IPS-20b (cell line): ENCODE measurements around the gene FAM163A.
"Not testable (repeated sequence)": the region's sequence is repeated elsewhere in the genome, so short reads cannot be mapped to it uniquely, and the experiment has no call there.

Experiments used
- H3K27ac ChIP-seq: one replicate; pipeline ENCODE4 v1.5.1; 2013; ENCODE audit warnings: low read length
- H3K27me3 ChIP-seq: 2 replicates; pipeline ENCODE4 v1.6.1; 2013; ENCODE audit warnings: mild to moderate bottlenecking, low read length, inconsistent platforms; ENCODE audit not compliant: insufficient read depth
- H3K36me3 ChIP-seq: 2 replicates; pipeline ENCODE4 v1.6.1; 2013; ENCODE audit warnings: low read depth, mild to moderate bottlenecking, inconsistent platforms, low read length, moderate library complexity; ENCODE audit not compliant: insufficient read depth
- H3K4me1 ChIP-seq: 2 replicates; pipeline ENCODE4 v1.6.1; 2013; ENCODE audit warnings: mild to moderate bottlenecking, control low read depth, inconsistent platforms, low read length, moderate library complexity; ENCODE audit not compliant: insufficient read depth
- H3K4me3 ChIP-seq: 2 replicates; pipeline ENCODE4 v1.5.1; 2013; ENCODE audit warnings: mild to moderate bottlenecking, low read length, inconsistent platforms
- H3K9ac ChIP-seq: 2 replicates; pipeline ENCODE4 v1.6.1; 2013; ENCODE audit warnings: low read depth, mild to moderate bottlenecking, inconsistent platforms, low read length, moderate library complexity
- H3K9me3 ChIP-seq: 2 replicates; pipeline ENCODE4 v1.6.1; 2013; ENCODE audit warnings: mild to moderate bottlenecking, low read depth, low read length, inconsistent platforms; ENCODE audit not compliant: insufficient read depth

FAM163A gene

DNA sequence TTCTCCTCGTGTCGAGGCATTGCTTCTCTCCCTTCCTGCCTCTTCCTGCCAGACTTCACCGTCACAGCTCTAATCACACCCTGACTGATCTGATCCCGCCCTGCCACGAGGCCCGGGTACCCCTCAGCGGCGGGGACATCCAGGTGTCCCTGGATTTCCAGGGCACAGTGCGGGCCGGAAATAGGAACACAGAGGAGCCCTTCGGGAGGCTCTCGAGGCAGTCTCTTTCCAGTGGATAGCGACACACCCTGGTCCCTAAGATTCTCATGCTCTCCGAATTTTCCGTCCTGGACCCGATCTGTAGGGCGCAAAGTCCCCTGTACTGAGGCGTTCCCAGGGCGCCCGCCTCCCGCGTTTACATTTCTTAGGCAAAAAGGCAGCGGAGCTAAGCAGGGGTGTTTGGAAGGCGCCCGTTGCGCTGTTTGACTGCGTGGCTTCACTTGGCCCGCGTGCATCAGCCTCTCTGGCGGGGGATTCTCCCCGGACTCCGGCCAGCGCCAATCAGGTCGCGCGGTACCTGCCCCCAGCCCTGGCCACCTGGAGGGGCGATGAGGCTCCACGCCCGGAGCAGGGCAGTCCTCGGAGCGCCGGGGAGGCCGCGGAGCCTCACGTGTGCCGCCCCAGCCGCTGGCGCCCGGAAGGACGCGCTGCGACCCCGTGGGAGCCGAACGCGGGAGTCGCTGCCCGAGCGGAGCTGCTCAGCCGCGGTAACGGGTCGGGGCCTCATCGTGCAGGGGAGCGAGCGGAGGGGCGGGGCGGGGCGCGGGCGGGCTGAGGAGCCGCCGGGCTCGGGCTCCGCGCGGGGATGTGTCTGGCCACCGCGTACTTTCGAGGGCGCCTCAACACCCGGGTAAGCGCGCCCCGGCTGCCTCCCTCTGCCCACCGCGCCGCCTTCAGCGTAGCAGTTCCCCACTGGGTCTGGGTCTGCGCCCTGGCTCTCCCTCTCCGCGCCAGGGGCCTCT lies at the start of gene FAM163A:
Gene FAM163A, plus strand, starts transcription at position 575 of the 962 bp plus-strand sequence. CDS start 69,807 bp downstream, outside the sequence.
- Histone ChIP-seq H3K4me3 (peak within 1 kb of the TSS; percentile 59; the same call in 1 of the 2 replicates), H3K9me3 (no peaks in the 10 kb centered on the region), H3K27ac (no peak within 1 kb of the TSS), H3K9ac (no peak within 1 kb of the TSS), H3K36me3 (no peaks in the 10 kb centered on the region), H3K27me3 (peaks cover 92% of the 10 kb centered on the region), H3K4me1 (peaks cover 6% of the 10 kb centered on the region; the same call in 1 of the 2 replicates)

GRCh38 chr1:179694530-179694929 lies 48.6 kb upstream of the FAM163A start:
- H3K4me3 ChIP-seq, H3K4me1 ChIP-seq, H3K9me3 ChIP-seq, H3K36me3 ChIP-seq, H3K27ac ChIP-seq, H3K9ac ChIP-seq, H3K27me3 ChIP-seq: not testable (repeated sequence)

GRCh38 chr1:179702946-179703539 lies 40.0 kb upstream of the FAM163A start:
- Histone ChIP-seq H3K9me3 (no peaks in the 10 kb centered on the region), H3K9ac (no peak overlapping the region), H3K4me1 (no peaks in the 10 kb centered on the region), H3K4me3 (no peak overlapping the region), H3K27ac (no peak overlapping the region), H3K27me3 (no peaks in the 10 kb centered on the region), H3K36me3 (no peaks in the 10 kb centered on the region)

DNA sequence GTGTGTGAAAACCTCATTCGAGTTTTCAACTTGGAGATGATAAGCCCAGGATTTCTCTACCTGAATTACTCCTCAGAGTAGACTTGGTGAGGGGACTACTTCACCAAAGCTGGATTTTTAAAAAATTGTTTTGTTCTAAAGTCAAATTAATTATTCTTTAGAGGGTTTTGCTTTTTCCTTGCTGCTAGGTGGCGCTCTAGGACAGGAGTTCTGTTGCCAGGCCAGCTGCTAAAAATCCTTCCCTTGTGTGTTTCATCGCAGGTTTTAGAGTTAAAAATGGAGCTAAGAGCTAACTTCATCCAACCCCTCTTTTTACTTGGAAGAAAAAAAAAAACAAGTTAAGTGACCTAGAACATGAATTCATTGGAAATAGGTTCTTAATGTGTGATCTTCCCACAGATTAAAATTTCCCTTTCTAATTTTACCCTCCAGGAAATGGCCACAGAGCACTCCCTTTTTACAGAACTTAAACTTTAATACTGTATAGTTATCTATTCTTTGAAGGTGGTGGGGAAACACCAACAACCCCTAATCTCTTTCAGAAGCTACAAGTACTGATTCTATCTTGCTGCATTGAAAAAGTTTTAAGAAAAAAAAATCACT lies 36.7 kb upstream of the FAM163A start:
- Histone ChIP-seq H3K27me3 (no peaks in the 10 kb centered on the region), H3K9ac (no peak overlapping the region), H3K27ac (no peak overlapping the region), H3K36me3 (no peaks in the 10 kb centered on the region), H3K9me3 (no peaks in the 10 kb centered on the region), H3K4me1 (no peaks in the 10 kb centered on the region), H3K4me3 (no peak overlapping the region)

DNA sequence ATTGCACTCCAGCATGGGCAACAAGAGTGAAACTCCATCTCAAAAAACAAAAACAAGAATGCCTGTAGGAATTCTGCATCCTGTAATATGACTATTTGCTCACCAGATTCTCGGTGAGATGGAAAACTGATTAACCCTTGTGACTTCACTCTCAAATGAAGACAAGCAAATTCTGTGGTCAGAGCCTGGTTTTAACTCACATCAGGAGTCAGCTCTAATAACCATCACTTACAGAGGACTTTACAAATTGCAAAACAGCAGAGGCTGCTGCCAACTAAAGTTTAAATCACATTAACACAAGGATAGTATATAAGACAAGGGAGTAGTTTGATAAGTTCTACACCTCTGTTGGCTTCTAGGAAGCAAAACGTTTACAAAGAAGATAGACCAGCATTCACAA lies 35.7 kb upstream of the FAM163A start:
- Histone ChIP-seq H3K9ac (no peak overlapping the region), H3K36me3 (no peaks in the 10 kb centered on the region), H3K4me3 (no peak overlapping the region), H3K9me3 (no peaks in the 10 kb centered on the region), H3K27me3 (no peaks in the 10 kb centered on the region), H3K27ac (no peak overlapping the region), H3K4me1 (no peaks in the 10 kb centered on the region)

DNA sequence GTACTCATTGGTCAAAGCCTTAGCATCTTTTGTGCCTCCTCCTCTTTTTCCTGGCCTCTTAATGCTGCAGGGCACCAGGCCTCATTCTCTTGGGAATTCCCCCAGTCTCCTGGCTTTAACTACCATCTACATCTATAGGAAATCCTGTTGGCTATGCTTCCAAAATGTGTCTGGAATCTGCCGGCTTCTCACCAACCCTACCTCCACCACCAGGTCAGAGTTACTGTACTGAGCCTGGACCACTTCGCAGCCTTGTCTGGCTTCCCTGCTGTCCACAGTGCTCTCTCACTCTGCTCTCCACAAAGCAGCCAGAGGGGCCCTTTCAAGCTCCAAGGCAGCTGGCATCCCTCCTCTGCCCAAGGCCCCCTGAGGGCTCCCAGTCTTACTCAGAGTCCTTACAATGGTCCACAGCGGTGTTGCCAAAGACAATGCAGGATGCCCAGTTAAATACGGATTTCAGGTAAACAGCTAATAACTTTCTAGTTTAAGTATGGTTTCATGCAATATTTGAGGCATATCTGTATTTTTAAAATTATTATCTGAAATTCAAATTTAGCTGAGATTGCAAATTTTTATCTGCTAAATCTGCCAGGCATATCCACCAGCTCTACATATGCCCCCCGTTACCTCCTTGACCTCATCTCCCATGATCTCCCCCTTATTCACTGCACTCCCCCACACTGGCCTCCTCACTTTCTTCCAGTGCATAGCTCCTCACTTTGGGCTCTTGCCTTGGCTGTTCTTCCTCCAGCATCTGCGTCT lies 34.5 kb upstream of the FAM163A start:
- Histone ChIP-seq H3K4me3 (no peak overlapping the region), H3K9ac (no peak overlapping the region), H3K36me3 (no peaks in the 10 kb centered on the region), H3K9me3 (no peaks in the 10 kb centered on the region), H3K4me1 (no peaks in the 10 kb centered on the region), H3K27me3 (no peaks in the 10 kb centered on the region), H3K27ac (no peak overlapping the region)

DNA sequence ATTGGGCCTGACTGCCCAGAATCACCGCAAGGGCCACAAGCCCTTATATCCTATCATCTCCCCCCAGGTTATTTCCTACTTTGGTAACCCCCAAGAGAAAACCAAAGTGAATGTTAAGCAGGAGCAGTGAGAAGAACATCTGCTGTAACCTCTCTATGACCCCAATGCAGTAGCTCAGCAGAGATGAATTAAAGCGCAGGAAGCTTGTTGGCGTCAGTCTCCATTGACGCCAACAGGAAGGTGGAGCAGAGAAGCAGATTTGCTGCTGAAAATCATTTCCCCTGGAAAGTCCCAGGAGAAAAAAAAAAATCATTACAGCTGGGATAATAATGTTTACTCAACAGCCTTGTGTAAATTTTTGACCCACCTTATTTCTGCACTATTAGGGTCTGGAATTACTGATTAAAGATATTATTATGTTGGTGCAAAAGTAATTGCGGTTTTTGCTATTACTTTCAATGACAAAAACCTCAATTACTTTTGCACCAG lies 33.2 kb upstream of the FAM163A start:
- Histone ChIP-seq H3K9ac (no peak overlapping the region), H3K4me3 (no peak overlapping the region), H3K9me3 (peaks cover 9% of the 10 kb centered on the region), H3K36me3 (no peaks in the 10 kb centered on the region), H3K27me3 (no peaks in the 10 kb centered on the region), H3K4me1 (no peaks in the 10 kb centered on the region), H3K27ac (no peak overlapping the region)

GRCh38 chr1:179714159-179714558 lies 28.9 kb upstream of the FAM163A start:
- peaks cover 37% of the 10 kb centered on the region for H3K9me3 ChIP-seq

DNA sequence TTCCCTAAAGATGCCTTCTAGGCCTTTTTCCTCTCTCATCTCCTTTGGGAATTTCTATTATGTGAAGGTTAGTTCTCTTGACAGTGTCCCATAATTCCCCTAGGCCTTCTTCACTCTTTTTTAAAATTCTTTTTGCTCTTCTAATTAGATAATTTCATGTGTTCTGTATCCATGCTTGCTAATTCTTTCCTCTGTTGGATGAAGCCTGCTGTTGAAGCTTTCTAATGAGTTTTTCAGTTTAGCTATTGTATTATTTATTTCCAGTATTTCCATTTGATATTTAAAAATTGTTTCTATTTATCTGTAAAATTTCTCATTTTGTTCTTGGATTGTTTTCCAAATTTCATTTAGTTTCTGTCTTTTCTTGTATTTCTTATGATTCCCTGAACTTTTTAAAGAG lies 28.5 kb upstream of the FAM163A start:
- H3K9ac ChIP-seq, result no peak overlapping the region
- H3K27me3 ChIP-seq, result no peaks in the 10 kb centered on the region
- no peak overlapping the region for H3K4me3 ChIP-seq
- H3K9me3 ChIP-seq, result peaks cover 42% of the 10 kb centered on the region
- no peaks in the 10 kb centered on the region for H3K36me3 ChIP-seq
- no peak overlapping the region for H3K27ac ChIP-seq
- H3K4me1 ChIP-seq, result no peaks in the 10 kb centered on the region

More at GRCh38 chr1:179714159-179714558, 28.9 kb upstream of the FAM163A start:
- Histone ChIP-seq H3K4me1 (no peaks in the 10 kb centered on the region), H3K9ac (no peak overlapping the region), H3K27ac (no peak overlapping the region), H3K4me3 (no peak overlapping the region), H3K36me3 (no peaks in the 10 kb centered on the region), H3K27me3 (no peaks in the 10 kb centered on the region)

- Histone ChIP-seq H3K27me3 (no peaks in the 10 kb centered on the region), H3K36me3 (no peaks in the 10 kb centered on the region), H3K9me3 (peaks cover 40% of the 10 kb centered on the region), H3K9ac (no peak overlapping the region), H3K27ac (no peak overlapping the region), H3K4me3 (no peak overlapping the region), H3K4me1 (no peaks in the 10 kb centered on the region)
Observed at GRCh38 chr1:179719272-179719671, 23.8 kb upstream of the FAM163A start.

- no peaks in the 10 kb centered on the region for H3K36me3 ChIP-seq
- H3K27ac ChIP-seq, result no peak overlapping the region
- H3K9ac ChIP-seq, result no peak overlapping the region
- no peaks in the 10 kb centered on the region for H3K27me3 ChIP-seq
- H3K4me1 ChIP-seq, result no peaks in the 10 kb centered on the region
- no peaks in the 10 kb centered on the region for H3K9me3 ChIP-seq
- H3K4me3 ChIP-seq, result no peak overlapping the region
Observed at GRCh38 chr1:179728271-179728670, 14.8 kb upstream of the FAM163A start.
